ENCODE results near the gene USP4.

USP4 gene

GRCh38 chr3:49283997-49284396, 55.9 kb downstream of the USP4 start:
- Histone ChIP-seq H3K4me2 (ENCODE audit: insufficient read depth, low read length, poor library complexity, severe bottlenecking) (no peak overlapping the region), H3K18ac (ENCODE audit: low read length) (no peak overlapping the region), H3K9me3 (replicated peaks in 1 of 2; ENCODE audit: control insufficient read depth in 2 of 2, insufficient read depth in 1 of 2, low read depth in 1 of 2, low read length in 2 of 2) (no peaks in the 10 kb centered on the region), H3K14ac (ENCODE audit: low read length) (no peak overlapping the region), H4K91ac (ENCODE audit: low read depth, low read length, poor library complexity) (no peak overlapping the region), H3K36me3 (replicated peaks in 1 of 2; ENCODE audit: control insufficient read depth in 2 of 2, insufficient read depth in 2 of 2, low read length in 2 of 2) (peaks cover 36 to 85% of the 10 kb centered on the region in 2 donors), H3K4ac (ENCODE audit: low read length) (no peak overlapping the region), H3K9ac (ENCODE audit: low read depth, low read length, poor library complexity) (no peak overlapping the region), H3K79me1 (ENCODE audit: low read depth, low read length) (no peaks in the 10 kb centered on the region), H3K4me1 (ENCODE audit: control insufficient read depth in 2 of 2, insufficient read depth in 1 of 2, low read depth in 1 of 2, low read length in 2 of 2) (peaks cover 0 to 4% of the 10 kb centered on the region in 2 donors), H4K8ac (ENCODE audit: low read depth, low read length) (no peak overlapping the region), H3K4me3 (ENCODE audit: low read length in 2 of 2) (no peak overlapping the region), H3K27ac (replicated peaks; ENCODE audit: low read length) (no peak overlapping the region), H3K27me3 (ENCODE audit: control insufficient read depth in 3 of 3, insufficient read depth in 3 of 3, low read depth in 1 of 3, low read length in 3 of 3) (no peaks in the 10 kb centered on the region), H2BK120ac (ENCODE audit: low read depth, low read length) (no peak overlapping the region), H2BK15ac (ENCODE audit: low read length) (no peak overlapping the region), H2BK5ac (ENCODE audit: low read length) (no peak overlapping the region), H2BK12ac (ENCODE audit: low read length) (no peak overlapping the region), H2AK5ac (ENCODE audit: low read depth, low read length) (no peak overlapping the region), H3K23ac (ENCODE audit: low read depth, low read length, poor library complexity) (no peak overlapping the region), H2AFZ (ENCODE audit: low read length) (no peak overlapping the region)
- DNase-seq (ENCODE audit: low spot score): no peak
- no CpG with 5 or more reads among the region's 6 CpGs for WGBS, 2 donors (ENCODE audit: extremely low coverage in 2 of 2, insufficient read length in 2 of 2, insufficient replicate concordance in 1 of 2)

- Histone ChIP-seq H3K36me3 (replicated peaks in 1 of 2; ENCODE audit: control insufficient read depth in 2 of 2, insufficient read depth in 2 of 2, low read length in 2 of 2) (peaks cover 22 to 77% of the 10 kb centered on the region in 2 donors), H3K27ac (replicated peaks; ENCODE audit: low read length) (no peak overlapping the region), H3K4me1 (ENCODE audit: control insufficient read depth in 2 of 2, insufficient read depth in 1 of 2, low read depth in 1 of 2, low read length in 2 of 2) (no peaks in the 10 kb centered on the region)
These were observed 60.5 kb downstream of the USP4 start for GRCh38 chr3:49279376-49279775.

GRCh38 chr3:49278548-49278947, 61.3 kb downstream of the USP4 start:
- no peaks in the 10 kb centered on the region for H3K4me1 ChIP-seq (ENCODE audit: control insufficient read depth in 2 of 2, insufficient read depth in 1 of 2, low read depth in 1 of 2, low read length in 2 of 2)
- H4K8ac ChIP-seq (ENCODE audit: low read depth, low read length): no peak overlapping the region
- no peak overlapping the region for H3K14ac ChIP-seq (ENCODE audit: low read length)
- no peak overlapping the region for H3K23ac ChIP-seq (ENCODE audit: low read depth, low read length, poor library complexity)
- no peak overlapping the region for H3K9ac ChIP-seq (ENCODE audit: low read depth, low read length, poor library complexity)
- no peaks in the 10 kb centered on the region for H3K9me3 ChIP-seq (replicated peaks in 1 of 2; ENCODE audit: control insufficient read depth in 2 of 2, insufficient read depth in 1 of 2, low read depth in 1 of 2, low read length in 2 of 2)
- H2BK120ac ChIP-seq (ENCODE audit: low read depth, low read length): no peak overlapping the region
- WGBS, 2 donors (ENCODE audit: extremely low coverage in 2 of 2, insufficient read length in 2 of 2, insufficient replicate concordance in 1 of 2): no CpG with 5 or more reads among the region's 4 CpGs
- no peak overlapping the region for H2BK12ac ChIP-seq (ENCODE audit: low read length)
- no peak overlapping the region for H2AFZ ChIP-seq (ENCODE audit: low read length)
- no peak overlapping the region for H3K4me2 ChIP-seq (ENCODE audit: insufficient read depth, low read length, poor library complexity, severe bottlenecking)
- H3K27ac ChIP-seq (replicated peaks; ENCODE audit: low read length): no peak overlapping the region
- H3K27me3 ChIP-seq (ENCODE audit: control insufficient read depth in 3 of 3, insufficient read depth in 3 of 3, low read depth in 1 of 3, low read length in 3 of 3): no peaks in the 10 kb centered on the region
- H3K36me3 ChIP-seq (replicated peaks in 1 of 2; ENCODE audit: control insufficient read depth in 2 of 2, insufficient read depth in 2 of 2, low read length in 2 of 2): peaks cover 15 to 69% of the 10 kb centered on the region in 2 donors
- H2BK15ac ChIP-seq (ENCODE audit: low read length): no peak overlapping the region
- no peak for DNase-seq (ENCODE audit: low spot score)
- no peak overlapping the region for H2BK5ac ChIP-seq (ENCODE audit: low read length)
- H3K79me1 ChIP-seq (ENCODE audit: low read depth, low read length): no peaks in the 10 kb centered on the region
- no peak overlapping the region for H2AK5ac ChIP-seq (ENCODE audit: low read depth, low read length)
- H3K4ac ChIP-seq (ENCODE audit: low read length): no peak overlapping the region
- H4K91ac ChIP-seq (ENCODE audit: low read depth, low read length, poor library complexity): no peak overlapping the region
- no peak overlapping the region for H3K18ac ChIP-seq (ENCODE audit: low read length)
- no peak overlapping the region for H3K4me3 ChIP-seq (ENCODE audit: low read length in 2 of 2)

More at GRCh38 chr3:49279376-49279775, 60.5 kb downstream of the USP4 start:
- H4K8ac ChIP-seq (ENCODE audit: low read depth, low read length): no peak overlapping the region
- no peak overlapping the region for H3K23ac ChIP-seq (ENCODE audit: low read depth, low read length, poor library complexity)
- H3K9ac ChIP-seq (ENCODE audit: low read depth, low read length, poor library complexity): no peak overlapping the region
- no peak overlapping the region for H3K4ac ChIP-seq (ENCODE audit: low read length)
- DNase-seq (ENCODE audit: low spot score): no peak
- H3K79me1 ChIP-seq (ENCODE audit: low read depth, low read length): no peaks in the 10 kb centered on the region
- H2AFZ ChIP-seq (ENCODE audit: low read length): no peak overlapping the region
- H2BK15ac ChIP-seq (ENCODE audit: low read length): no peak overlapping the region
- no peak overlapping the region for H2BK120ac ChIP-seq (ENCODE audit: low read depth, low read length)
- no peaks in the 10 kb centered on the region for H3K27me3 ChIP-seq (ENCODE audit: control insufficient read depth in 3 of 3, insufficient read depth in 3 of 3, low read depth in 1 of 3, low read length in 3 of 3)
- H3K9me3 ChIP-seq (replicated peaks in 1 of 2; ENCODE audit: control insufficient read depth in 2 of 2, insufficient read depth in 1 of 2, low read depth in 1 of 2, low read length in 2 of 2): no peaks in the 10 kb centered on the region
- H3K4me3 ChIP-seq (ENCODE audit: low read length in 2 of 2): no peak overlapping the region
- H3K18ac ChIP-seq (ENCODE audit: low read length): no peak overlapping the region
- H3K14ac ChIP-seq (ENCODE audit: low read length): no peak overlapping the region
- no peak overlapping the region for H4K91ac ChIP-seq (ENCODE audit: low read depth, low read length, poor library complexity)
- no peak overlapping the region for H2AK5ac ChIP-seq (ENCODE audit: low read depth, low read length)
- no peak overlapping the region for H3K4me2 ChIP-seq (ENCODE audit: insufficient read depth, low read length, poor library complexity, severe bottlenecking)
- H2BK5ac ChIP-seq (ENCODE audit: low read length): no peak overlapping the region
- no peak overlapping the region for H2BK12ac ChIP-seq (ENCODE audit: low read length)

GRCh38 chr3:49277383-49277775, 62.5 kb downstream of the USP4 start:
- no peaks in the 10 kb centered on the region for H3K27me3 ChIP-seq (ENCODE audit: control insufficient read depth in 3 of 3, insufficient read depth in 3 of 3, low read depth in 1 of 3, low read length in 3 of 3)
- no peak overlapping the region for H3K27ac ChIP-seq (replicated peaks; ENCODE audit: low read length)
- no peak overlapping the region for H4K91ac ChIP-seq (ENCODE audit: low read depth, low read length, poor library complexity)

More at GRCh38 chr3:49277383-49277775, 62.5 kb downstream of the USP4 start:
- Histone ChIP-seq H2BK15ac (ENCODE audit: low read length) (no peak overlapping the region), H3K23ac (ENCODE audit: low read depth, low read length, poor library complexity) (no peak overlapping the region), H3K36me3 (replicated peaks in 1 of 2; ENCODE audit: control insufficient read depth in 2 of 2, insufficient read depth in 2 of 2, low read length in 2 of 2) (peaks cover 12 to 63% of the 10 kb centered on the region in 2 donors), H3K79me1 (ENCODE audit: low read depth, low read length) (no peaks in the 10 kb centered on the region), H3K4ac (ENCODE audit: low read length) (no peak overlapping the region), H3K9me3 (replicated peaks in 1 of 2; ENCODE audit: control insufficient read depth in 2 of 2, insufficient read depth in 1 of 2, low read depth in 1 of 2, low read length in 2 of 2) (no peaks in the 10 kb centered on the region), H3K4me3 (ENCODE audit: low read length in 2 of 2) (no peak overlapping the region), H2AK5ac (ENCODE audit: low read depth, low read length) (no peak overlapping the region), H2BK120ac (ENCODE audit: low read depth, low read length) (no peak overlapping the region), H3K14ac (ENCODE audit: low read length) (no peak overlapping the region), H2BK5ac (ENCODE audit: low read length) (no peak overlapping the region), H3K9ac (ENCODE audit: low read depth, low read length, poor library complexity) (no peak overlapping the region), H3K18ac (ENCODE audit: low read length) (peak overlapping the region; percentile 44), H2BK12ac (ENCODE audit: low read length) (no peak overlapping the region), H3K4me1 (ENCODE audit: control insufficient read depth in 2 of 2, insufficient read depth in 1 of 2, low read depth in 1 of 2, low read length in 2 of 2) (no peaks in the 10 kb centered on the region), H2AFZ (ENCODE audit: low read length) (no peak overlapping the region), H3K4me2 (ENCODE audit: insufficient read depth, low read length, poor library complexity, severe bottlenecking) (no peak overlapping the region), H4K8ac (ENCODE audit: low read depth, low read length) (no peak overlapping the region)
- WGBS, 2 donors (ENCODE audit: extremely low coverage in 2 of 2, insufficient read length in 2 of 2, insufficient replicate concordance in 1 of 2): no CpG with 5 or more reads among the region's 9 CpGs
- DNase-seq (ENCODE audit: low spot score): no peak
